Endothelial cell (in vitro differentiated cells): ENCODE results near the gene KCNQ1. TPM values are rescaled to one million over a fixed set of nuclear protein-coding genes. Genes with fewer than 3 reads are reported as not detected.
A peak's percentile ranks its signal among the peaks of the same experiment; 100 is the strongest.

Experiments used
- DNase-seq: peaks from one replicate; pipeline ENCODE4 v3.0.0; 2021; ENCODE audit warnings: low spot score
- H3K27ac Mint-ChIP-seq: one replicate; pipeline ENCODE4 v1.8.0; 2021; ENCODE audit warnings: mixed read lengths, inconsistent platforms; ENCODE audit not compliant: unreplicated experiment
- H3K27me3 Mint-ChIP-seq: one replicate; pipeline ENCODE4 v1.8.0; 2021; ENCODE audit warnings: mild to moderate bottlenecking, moderate library complexity, mixed read lengths, inconsistent platforms; ENCODE audit not compliant: unreplicated experiment
- H3K36me3 Mint-ChIP-seq: one replicate; pipeline ENCODE4 v1.8.0; 2021; ENCODE audit warnings: mild to moderate bottlenecking, low read depth, mixed read lengths, inconsistent platforms; ENCODE audit not compliant: unreplicated experiment
- H3K4me1 Mint-ChIP-seq: one replicate; pipeline ENCODE4 v1.8.0; 2021; ENCODE audit warnings: mild to moderate bottlenecking, mixed read lengths, inconsistent platforms; ENCODE audit not compliant: unreplicated experiment
- H3K4me3 Mint-ChIP-seq: one replicate; pipeline ENCODE4 v1.8.0; 2021; ENCODE audit warnings: mild to moderate bottlenecking, mixed read lengths, inconsistent platforms; ENCODE audit not compliant: unreplicated experiment
- H3K9me3 Mint-ChIP-seq: one replicate; pipeline ENCODE4 v1.8.0; 2021; ENCODE audit warnings: mixed read lengths, inconsistent platforms; ENCODE audit not compliant: unreplicated experiment
- CTCF ChIP-seq: fragments of 200-600 bp; sonication (generic); IDR thresholded peaks from one replicate; pipeline ENCODE4 v1.5.0; 2021; ENCODE audit warnings: antibody characterized with exemption; ENCODE audit not compliant: unreplicated experiment
- total RNA-seq: library from RNA; stranded (reverse); fragmentation: NEBNext Ultra II Directional; extraction: Animal tissue kit (Norgen Biotek cat#: 25700); gene quantifications from one replicate; pipeline ENCODE4 v1.2.1, GENCODE V29; 2021; ENCODE audit not compliant: unreplicated experiment

Gene KCNQ1
- total RNA-seq, 1 donor from 2014 or later: 35.3 TPM

- DNase-seq: no peak
- Mint-ChIP-seq H3K27ac (no peak overlapping the region), H3K36me3 (peaks cover 4% of the 10 kb centered on the region), H3K4me1 (no peaks in the 10 kb centered on the region), H3K27me3 (peaks cover 12% of the 10 kb centered on the region), H3K4me3 (no peak overlapping the region), H3K9me3 (no peaks in the 10 kb centered on the region)
- TF ChIP-seq CTCF: no peak
Observed at GRCh38 chr11:2847561-2847960, 402.8 kb downstream of the KCNQ1 start.

- no peaks in the 10 kb centered on the region for H3K9me3 Mint-ChIP-seq
- H3K27me3 Mint-ChIP-seq: peaks cover 15% of the 10 kb centered on the region
- peaks cover 4% of the 10 kb centered on the region for H3K36me3 Mint-ChIP-seq
- H3K4me3 Mint-ChIP-seq: no peak overlapping the region
- H3K27ac Mint-ChIP-seq: peak overlapping the region; percentile 30
- TF ChIP-seq CTCF: no peak
- no peaks in the 10 kb centered on the region for H3K4me1 Mint-ChIP-seq
- no peak for DNase-seq
Observed at GRCh38 chr11:2848497-2848896, 403.7 kb downstream of the KCNQ1 start.

- no peak for DNase-seq
- Mint-ChIP-seq H3K27me3 (peaks cover 16% of the 10 kb centered on the region), H3K27ac (no peak overlapping the region), H3K4me3 (no peak overlapping the region), H3K9me3 (no peaks in the 10 kb centered on the region), H3K36me3 (peaks cover 8% of the 10 kb centered on the region), H3K4me1 (no peaks in the 10 kb centered on the region)
- no peak for TF ChIP-seq CTCF
Observed at GRCh38 chr11:2849994-2850770, 405.4 kb downstream of the KCNQ1 start.

- no peak overlapping the region for H3K4me3 Mint-ChIP-seq
- H3K9me3 Mint-ChIP-seq: no peaks in the 10 kb centered on the region
- no peak for DNase-seq
- peaks cover 8% of the 10 kb centered on the region for H3K36me3 Mint-ChIP-seq
- no peak for TF ChIP-seq CTCF
- H3K4me1 Mint-ChIP-seq: no peaks in the 10 kb centered on the region
- H3K27ac Mint-ChIP-seq: no peak overlapping the region
- H3K27me3 Mint-ChIP-seq: peaks cover 15% of the 10 kb centered on the region
Observed at GRCh38 chr11:2853401-2853800, 408.6 kb downstream of the KCNQ1 start.

GRCh38 chr11:2853997-2854560, 409.3 kb downstream of the KCNQ1 start:
- peaks cover 4% of the 10 kb centered on the region for H3K36me3 Mint-ChIP-seq
- H3K27me3 Mint-ChIP-seq: peaks cover 15% of the 10 kb centered on the region
- no peaks in the 10 kb centered on the region for H3K4me1 Mint-ChIP-seq
- H3K4me3 Mint-ChIP-seq: no peak overlapping the region
- no peaks in the 10 kb centered on the region for H3K9me3 Mint-ChIP-seq
- TF ChIP-seq CTCF: no peak
- no peak overlapping the region for H3K27ac Mint-ChIP-seq
- no peak for DNase-seq
